LNCaP clone FGC (cell line): ENCODE data around the gene SERPINB5.

Experiments
- DNase-seq: peaks from one replicate; pipeline ENCODE4 v3.0.0-alpha.2; 2011; ENCODE audit warnings: low read depth
- H3K4me3 ChIP-seq: 2 replicates; pipeline ENCODE4 v1.5.1; 2011; ENCODE audit warnings: mild to moderate bottlenecking, low read depth, low read length, control low read depth
- CTCF ChIP-seq: IDR thresholded peaks from 2 replicates; pipeline ENCODE4 v1.5.1; 2012; ENCODE audit warnings: mild to moderate bottlenecking; ENCODE audit not compliant: control insufficient read depth, insufficient read depth; ENCODE audit errors: extremely low read depth

SERPINB5 gene

GRCh38 chr18:63479826-63480225 is 3.1 kb downstream of the SERPINB5 start:
- DNase-seq = no peak
- no peak overlapping the region for H3K4me3 ChIP-seq
- no peak for TF ChIP-seq CTCF

- no peak overlapping the region for H3K4me3 ChIP-seq
- no peak for TF ChIP-seq CTCF
- no peak for DNase-seq
These were observed 3.7 kb downstream of the SERPINB5 start for GRCh38 chr18:63480476-63480875.

- no peak for TF ChIP-seq CTCF
- DNase-seq = no peak
These were observed 4.2 kb downstream of the SERPINB5 start for GRCh38 chr18:63480915-63481314.

GRCh38 chr18:63487676-63488075 is 10.9 kb downstream of the SERPINB5 start:
- no peak overlapping the region for H3K4me3 ChIP-seq
- DNase-seq = no peak
- no peak for TF ChIP-seq CTCF

More at GRCh38 chr18:63480915-63481314, 4.2 kb downstream of the SERPINB5 start:
- no peak overlapping the region for H3K4me3 ChIP-seq

GRCh38 chr18:63488160-63488559 is 11.4 kb downstream of the SERPINB5 start:
- DNase-seq = no peak
- no peak for TF ChIP-seq CTCF

GRCh38 chr18:63492851-63493250 is 16.1 kb downstream of the SERPINB5 start:
- DNase-seq = no peak

More at GRCh38 chr18:63488160-63488559, 11.4 kb downstream of the SERPINB5 start:
- no peak overlapping the region for H3K4me3 ChIP-seq

More at GRCh38 chr18:63492851-63493250, 16.1 kb downstream of the SERPINB5 start:
- TF ChIP-seq CTCF = no peak
- H3K4me3 ChIP-seq = no peak overlapping the region
